Spinal cord (tissue), 10 donors: ENCODE results near the gene DIDO1. TPM values are rescaled to one million over a fixed set of nuclear protein-coding genes. Genes with fewer than 3 reads are reported as not detected.
"Not testable (repeated sequence)": the region's sequence is repeated elsewhere in the genome, so short reads cannot be mapped to it uniquely, and the experiment has no call there.

ENCODE experiments used
- DNase-seq, 6 donors: peaks; one replicate each; pipeline versions ENCODE4 v3.0.0 to v3.0.0-alpha.2; 2013 to 2015; ENCODE audit warnings: low spot score in 6 of 6, low read depth in 4 of 6
- H3K27ac ChIP-seq: one replicate; pipeline ENCODE4 v1.5.1; 2013; ENCODE audit warnings: low read depth, low read length, control low read depth
- H3K27me3 ChIP-seq: one replicate; pipeline ENCODE4 v1.6.1; 2013; ENCODE audit warnings: low read length; ENCODE audit not compliant: control insufficient read depth, insufficient read depth
- H3K36me3 ChIP-seq: one replicate; pipeline ENCODE4 v1.6.1; 2013; ENCODE audit warnings: low read length; ENCODE audit not compliant: control insufficient read depth, insufficient read depth
- H3K4me1 ChIP-seq: one replicate; pipeline ENCODE4 v1.6.1; 2013; ENCODE audit warnings: low read length; ENCODE audit not compliant: control insufficient read depth, insufficient read depth
- H3K4me3 ChIP-seq: one replicate; pipeline ENCODE4 v1.5.1; 2013; ENCODE audit warnings: low read depth, low read length, control low read depth
- H3K9me3 ChIP-seq: one replicate; pipeline ENCODE4 v1.6.1; 2013; ENCODE audit warnings: low read length; ENCODE audit not compliant: control insufficient read depth, insufficient read depth
- WGBS: methylation state at CpG from one replicate; pipeline ENCODE4 v1.1.5; 2013; ENCODE audit warnings: missing lambda C conversion rate; ENCODE audit not compliant: insufficient coverage; 5-methylcytosine and 5-hydroxymethylcytosine counted together
- polyA plus RNA-seq, 2 donors: library from polyadenylated mRNA; unstranded; fragments of 120-200 nt; gene quantifications; one replicate each; pipeline ENCODE4 v1.2.1, GENCODE V29; 2013; ENCODE audit not compliant: insufficient read length in 2 of 2
- total RNA-seq, 2 donors: library from RNA; depleted of rRNA in 1 of 2; stranded (reverse); fragments of 120-200 nt in 1 of 2; fragments of >200 nt in 1 of 2; gene quantifications; one replicate each; pipeline versions ENCODE4 v1.2.3 to v1.2.4, GENCODE V29; 2013 to 2014
- donor health status: healthy.

DIDO1 gene
- total and polyA plus RNA-seq, 4 donors: 35.4 to 54.7 (median 45.8) TPM

DNA sequence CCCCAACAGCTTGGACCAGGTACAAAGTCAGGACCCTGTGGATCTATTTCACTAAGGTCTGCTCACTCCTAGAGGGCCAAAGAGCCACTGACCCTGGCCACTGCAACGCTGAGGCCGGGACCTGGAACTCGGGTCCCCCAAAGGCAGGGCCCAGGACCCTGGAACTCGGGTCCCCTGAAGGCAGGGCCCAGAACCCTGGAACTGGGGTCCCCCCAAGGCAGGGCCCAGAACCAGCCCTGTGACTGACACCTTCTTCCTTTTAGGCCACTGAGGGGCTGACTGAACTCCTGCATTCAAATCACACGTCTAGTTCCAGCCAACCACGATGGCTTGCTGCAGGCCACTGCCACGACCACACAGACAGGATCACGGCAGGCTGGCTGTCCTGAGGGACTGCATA, 74.1 kb downstream of the DIDO1 start:
- Histone ChIP-seq H3K36me3 (peaks cover 36% of the 10 kb centered on the region), H3K9me3 (no peaks in the 10 kb centered on the region), H3K27ac (no peak overlapping the region), H3K4me3 (no peak overlapping the region), H3K4me1 (peaks cover 24% of the 10 kb centered on the region), H3K27me3 (no peaks in the 10 kb centered on the region)
- no peak for DNase-seq
- 90% methylated on average over 8 of the region's 8 CpGs for WGBS

DNA sequence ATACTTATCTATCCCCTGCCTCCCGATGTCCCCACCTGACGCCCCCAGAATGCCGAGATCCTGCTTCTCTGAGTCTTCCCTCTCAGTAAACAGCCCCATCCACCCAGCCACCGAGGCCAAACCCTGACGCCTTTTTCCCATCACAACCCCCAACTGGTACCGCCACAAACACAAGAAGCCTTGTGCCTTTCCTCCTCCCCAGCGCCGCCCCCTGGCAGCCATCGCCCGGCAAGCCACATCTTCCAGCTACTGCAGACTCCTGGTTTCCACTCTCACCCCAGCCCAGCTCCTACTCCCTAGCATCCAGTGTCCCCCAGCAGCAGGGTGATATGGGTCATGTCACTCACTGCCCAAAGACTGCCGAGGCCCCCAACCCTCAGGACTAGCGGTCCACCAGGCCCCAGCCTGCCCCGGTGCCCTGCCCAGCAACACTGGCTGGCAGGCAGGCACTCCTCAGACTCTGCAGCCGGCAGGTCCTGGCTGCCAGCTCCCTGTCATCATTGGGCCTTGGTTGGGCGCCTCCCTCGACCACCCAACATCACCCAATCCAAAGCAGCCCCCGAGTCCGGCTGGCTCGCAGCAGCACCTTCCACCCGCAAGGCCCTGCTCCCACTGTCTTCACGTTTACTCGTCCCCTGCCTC, 75.9 kb downstream of the DIDO1 start:
- Histone ChIP-seq H3K9me3 (no peaks in the 10 kb centered on the region), H3K4me1 (peaks cover 26% of the 10 kb centered on the region), H3K4me3 (no peak overlapping the region), H3K36me3 (peaks cover 34% of the 10 kb centered on the region), H3K27me3 (no peaks in the 10 kb centered on the region), H3K27ac (no peak overlapping the region)
- WGBS: 64% methylated on average over 22 of the region's 22 CpGs
- peak in 1 of 6 donors; percentile 46 for DNase-seq

- H3K27me3 ChIP-seq: no peaks in the 10 kb centered on the region
- peaks cover 31% of the 10 kb centered on the region for H3K36me3 ChIP-seq
- no peak overlapping the region for H3K27ac ChIP-seq
- no peaks in the 10 kb centered on the region for H3K9me3 ChIP-seq
- peaks cover 26% of the 10 kb centered on the region for H3K4me1 ChIP-seq
- no peak for DNase-seq
- H3K4me3 ChIP-seq: no peak overlapping the region
Observed at GRCh38 chr20:62849431-62849830, 76.9 kb downstream of the DIDO1 start.

GRCh38 chr20:62848917-62849316, 77.4 kb downstream of the DIDO1 start:
- not testable (repeated sequence) for DNase-seq, H3K27ac ChIP-seq
- WGBS: 80% methylated on average over 1 of the region's 7 CpGs

GRCh38 chr20:62846166-62846890, 80.0 kb downstream of the DIDO1 start:
- Histone ChIP-seq H3K27ac (no peak overlapping the region), H3K4me1 (peaks cover 22% of the 10 kb centered on the region), H3K9me3 (no peaks in the 10 kb centered on the region), H3K4me3 (no peak overlapping the region), H3K36me3 (peaks cover 16% of the 10 kb centered on the region), H3K27me3 (no peaks in the 10 kb centered on the region)
- DNase-seq: no peak
- WGBS: 89% methylated on average over 9 of the region's 19 CpGs

More at GRCh38 chr20:62848917-62849316, 77.4 kb downstream of the DIDO1 start:
- peaks cover 28% of the 10 kb centered on the region for H3K36me3 ChIP-seq
- not testable (repeated sequence) for H3K4me3 ChIP-seq, H3K27me3 ChIP-seq, H3K9me3 ChIP-seq
- peaks cover 26% of the 10 kb centered on the region for H3K4me1 ChIP-seq

- H3K27ac ChIP-seq: no peak overlapping the region
- no peak overlapping the region for H3K4me3 ChIP-seq
- H3K9me3 ChIP-seq: no peaks in the 10 kb centered on the region
- DNase-seq: no peak
- no peaks in the 10 kb centered on the region for H3K27me3 ChIP-seq
- 77% methylated on average over 11 of the region's 16 CpGs for WGBS
- H3K4me1 ChIP-seq: peaks cover 18% of the 10 kb centered on the region
- H3K36me3 ChIP-seq: peaks cover 16% of the 10 kb centered on the region
Observed at GRCh38 chr20:62845416-62846160, 80.7 kb downstream of the DIDO1 start.

DNA sequence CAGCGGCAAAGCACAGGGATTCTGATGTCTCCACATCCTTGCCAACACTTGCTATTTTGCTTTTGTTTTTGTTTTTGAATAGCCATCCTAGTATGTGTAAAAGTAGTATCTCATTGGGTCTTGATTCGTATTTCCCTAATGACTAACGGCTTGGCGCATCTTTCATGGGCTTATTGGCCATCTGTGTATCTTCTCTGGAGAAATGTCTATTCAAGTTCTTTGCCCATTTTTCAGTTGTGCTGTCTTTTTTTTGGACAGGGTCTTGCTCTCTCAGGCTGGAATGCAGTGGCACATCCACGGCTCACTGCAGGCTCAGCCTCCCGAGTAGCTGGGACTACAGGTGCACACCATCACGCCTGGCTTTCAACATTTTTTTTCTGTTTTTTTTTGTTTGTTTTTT, 82.1 kb downstream of the DIDO1 start:
- Histone ChIP-seq H3K27ac (no peak overlapping the region), H3K27me3 (no peaks in the 10 kb centered on the region), H3K4me1 (peaks cover 12% of the 10 kb centered on the region), H3K36me3 (peaks cover 22% of the 10 kb centered on the region), H3K9me3 (no peaks in the 10 kb centered on the region), H3K4me3 (no peak overlapping the region)
- 97% methylated on average over 3 of the region's 7 CpGs for WGBS
- no peak for DNase-seq

- 86% methylated on average over 6 of the region's 10 CpGs for WGBS
- Histone ChIP-seq H3K4me1 (peaks cover 12% of the 10 kb centered on the region), H3K27ac (no peak overlapping the region), H3K36me3 (peaks cover 22% of the 10 kb centered on the region), H3K4me3 (no peak overlapping the region), H3K27me3 (no peaks in the 10 kb centered on the region), H3K9me3 (no peaks in the 10 kb centered on the region)
- no peak for DNase-seq
Observed at GRCh38 chr20:62843656-62844055, 82.6 kb downstream of the DIDO1 start.

- H3K27ac ChIP-seq: no peak overlapping the region
- H3K36me3 ChIP-seq: peaks cover 25% of the 10 kb centered on the region
- H3K4me1 ChIP-seq: no peaks in the 10 kb centered on the region
- H3K9me3 ChIP-seq: no peaks in the 10 kb centered on the region
- no peaks in the 10 kb centered on the region for H3K27me3 ChIP-seq
- 78% methylated on average over 14 of the region's 16 CpGs for WGBS
- DNase-seq: no peak
- H3K4me3 ChIP-seq: no peak overlapping the region
Observed at GRCh38 chr20:62841705-62842212, 84.5 kb downstream of the DIDO1 start.
